Stomach (tissue), 9 donors: ENCODE measurements around the gene CBX4. TPM values are rescaled to one million over a fixed set of nuclear protein-coding genes. Genes with fewer than 3 reads are reported as not detected.

Source experiments
- DNase-seq, 2 donors: peaks; one replicate each; pipeline versions ENCODE4 v3.0.0 to v3.0.0-alpha.2; 2013 to 2019
- H3K27ac ChIP-seq, 5 donors: fragments of 200-600 bp in 4 of 5; sonication (generic) in 4 of 5; one replicate each; pipeline ENCODE4 v1.5.1; 2013 to 2019; ENCODE audit warnings: mild to moderate bottlenecking in 1 of 5, moderate library complexity in 1 of 5
- H3K27me3 ChIP-seq, 3 donors: fragments of 200-600 bp; sonication (generic); one replicate each; pipeline ENCODE4 v1.5.1; 2017 to 2019; ENCODE audit warnings: mixed run types in 1 of 3
- H3K36me3 ChIP-seq, 4 donors: fragments of 200-600 bp; sonication (generic); 1 replicate in 3 of 4; 2 replicates in 1 of 4; pipeline ENCODE4 v1.5.1; 2016 to 2019
- H3K4me1 ChIP-seq, 4 donors: fragments of 200-600 bp; sonication (generic); one replicate each; pipeline ENCODE4 v1.5.1; 2016 to 2019
- H3K4me3 ChIP-seq, 4 donors: fragments of 200-600 bp; sonication (generic) in 3 of 4; one replicate each; pipeline ENCODE4 v1.5.1; 2016 to 2019; ENCODE audit warnings: mild to moderate bottlenecking in 1 of 4
- H3K9me3 ChIP-seq, 4 donors: fragments of 200-600 bp; sonication (generic); one replicate each; pipeline ENCODE4 v1.5.1; 2016 to 2019
- EP300 ChIP-seq: sonication (generic); formaldehyde crosslinking; IDR thresholded peaks from one replicate; pipeline ENCODE4 v1.6.1; 2017; ENCODE audit warnings: antibody characterized with exemption
- POLR2A ChIP-seq, 4 donors: fragments of 450-650 bp; IDR thresholded peaks; one replicate each; pipeline ENCODE4 v1.6.1; 2016; ENCODE audit warnings: antibody characterized with exemption in 4 of 4, control low read depth in 2 of 4, mild to moderate bottlenecking in 1 of 4, moderate library complexity in 1 of 4
- POLR2AphosphoS5 ChIP-seq, 3 donors: sonication (generic); formaldehyde crosslinking; IDR thresholded peaks; one replicate each; pipeline ENCODE4 v1.6.1; 2016; ENCODE audit warnings: antibody characterized with exemption in 3 of 3
- WGBS, 5 donors: extraction: QIAGEN DNeasy Blood & Tissue Kit in 3 of 5; methylation state at CpG; one replicate each; pipeline versions ENCODE4 v1.1.5 to v1.1.7; 2013 to 2018; 5-methylcytosine and 5-hydroxymethylcytosine counted together
- intact Hi-C: fragments of 100-400 bp; cut with DNase I; formaldehyde crosslinking; loops from one replicate; pipeline ENCODE4 v1.15.1; 2023; ENCODE audit warnings: low total_unique reads
- polyA plus RNA-seq, 3 donors: library from polyadenylated mRNA; stranded (reverse); fragments of 200-250 nt; gene quantifications; one replicate each; pipeline ENCODE4 v1.2.3, GENCODE V29; 2013
- total RNA-seq, 5 donors: library from RNA; depleted of rRNA; stranded (reverse); fragments of >200 nt; gene quantifications; one replicate each; pipeline versions ENCODE4 v1.1.0 to v1.2.3, GENCODE V29; 2014 to 2016
- TF ChIP-seq, protein P1 (sequence below), 7 experiments: fragments of 450-650 bp in 4 of 7; fragments of 200-600 bp in 3 of 7; sonication (generic) in 3 of 7; IDR thresholded peaks; one replicate each; pipeline ENCODE4 v1.5.1; 2016 to 2019; ENCODE audit warnings: antibody characterized with exemption in 7 of 7, control low read depth in 2 of 7, mild to moderate bottlenecking in 1 of 7
- donor health status: healthy with polysubstance abuse.
- donor health status: Bipolar disorder and iron deficiency.
- donor health status: healthy.

Gene CBX4
- total and polyA plus RNA-seq, 8 donors, result 1.8 to 10.6 (median 8.3) TPM

- 5 to 10% (median 7%) methylated on average over 42 to 68 of the region's 68 CpGs for WGBS, 5 donors
- intact Hi-C loops, result no loop called here
- peaks cover 28 to 54% (median 42%) of the 10 kb centered on the region in 4 donors for H3K4me1 ChIP-seq
- TF ChIP-seq POLR2A (IDR thresholded peaks at IDR 0.05) (no peak), EP300 (no peak), POLR2AphosphoS5 (IDR thresholded peaks at IDR 0.05) (no peak)
- TF ChIP-seq, protein P1, sequence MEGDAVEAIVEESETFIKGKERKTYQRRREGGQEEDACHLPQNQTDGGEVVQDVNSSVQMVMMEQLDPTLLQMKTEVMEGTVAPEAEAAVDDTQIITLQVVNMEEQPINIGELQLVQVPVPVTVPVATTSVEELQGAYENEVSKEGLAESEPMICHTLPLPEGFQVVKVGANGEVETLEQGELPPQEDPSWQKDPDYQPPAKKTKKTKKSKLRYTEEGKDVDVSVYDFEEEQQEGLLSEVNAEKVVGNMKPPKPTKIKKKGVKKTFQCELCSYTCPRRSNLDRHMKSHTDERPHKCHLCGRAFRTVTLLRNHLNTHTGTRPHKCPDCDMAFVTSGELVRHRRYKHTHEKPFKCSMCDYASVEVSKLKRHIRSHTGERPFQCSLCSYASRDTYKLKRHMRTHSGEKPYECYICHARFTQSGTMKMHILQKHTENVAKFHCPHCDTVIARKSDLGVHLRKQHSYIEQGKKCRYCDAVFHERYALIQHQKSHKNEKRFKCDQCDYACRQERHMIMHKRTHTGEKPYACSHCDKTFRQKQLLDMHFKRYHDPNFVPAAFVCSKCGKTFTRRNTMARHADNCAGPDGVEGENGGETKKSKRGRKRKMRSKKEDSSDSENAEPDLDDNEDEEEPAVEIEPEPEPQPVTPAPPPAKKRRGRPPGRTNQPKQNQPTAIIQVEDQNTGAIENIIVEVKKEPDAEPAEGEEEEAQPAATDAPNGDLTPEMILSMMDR (IDR thresholded peaks at IDR 0.05), result no peak
- H3K4me3 ChIP-seq, result peak overlapping the region in 1 of 4 donors; percentile 10
- DNase-seq, result peak in 1 of 2 donors; percentile 73
- H3K9me3 ChIP-seq, result no peaks in the 10 kb centered on the region
- H3K27me3 ChIP-seq, result peaks cover 34 to 93% (median 51%) of the 10 kb centered on the region in 3 donors
- H3K36me3 ChIP-seq, result peaks cover 0 to 9% (median 6%) of the 10 kb centered on the region in 4 donors
- H3K27ac ChIP-seq, result no peak overlapping the region
Measured at GRCh38 chr17:79790805-79791734, 48.2 kb downstream of the CBX4 start.

GRCh38 chr17:79789943-79790804 lies 49.1 kb downstream of the CBX4 start:
- Histone ChIP-seq H3K9me3 (no peaks in the 10 kb centered on the region), H3K27me3 (peaks cover 34 to 100% (median 60%) of the 10 kb centered on the region in 3 donors), H3K36me3 (peaks cover 0 to 7% (median 5%) of the 10 kb centered on the region in 4 donors), H3K4me1 (peaks cover 25 to 49% (median 39%) of the 10 kb centered on the region in 4 donors), H3K27ac (no peak overlapping the region), H3K4me3 (peak overlapping the region in 2 of 4 donors; percentile 0 to 33)
- DNase-seq, result peak in 1 of 2 donors; percentile 82
- 6 to 10% (median 8%) methylated on average over 37 to 74 of the region's 74 CpGs for WGBS, 5 donors
- TF ChIP-seq EP300, result no peak
- no peak for TF ChIP-seq POLR2A (IDR thresholded peaks at IDR 0.05)
- TF ChIP-seq, protein P1 (IDR thresholded peaks at IDR 0.05), result peak in 5 of 7 experiments; percentile 28 to 79 (median 59)
- intact Hi-C loops, result no loop called here

GRCh38 chr17:79788989-79789942 lies 50.0 kb downstream of the CBX4 start:
- DNase-seq, result peak in 1 of 2 donors; percentile 52
- WGBS, 5 donors, result 26 to 37% (median 29%) methylated on average over 35 to 52 of the region's 52 CpGs
- no peaks in the 10 kb centered on the region for H3K9me3 ChIP-seq
- H3K36me3 ChIP-seq, result no peaks in the 10 kb centered on the region
- no peak overlapping the region for H3K27ac ChIP-seq
- intact Hi-C loops, result no loop called here
- TF ChIP-seq POLR2A (IDR thresholded peaks at IDR 0.05) (no peak), POLR2AphosphoS5 (IDR thresholded peaks at IDR 0.05) (no peak), EP300 (no peak)
- TF ChIP-seq, protein P1 (IDR thresholded peaks at IDR 0.05), result no peak
- H3K27me3 ChIP-seq, result peaks cover 34 to 100% (median 60%) of the 10 kb centered on the region in 3 donors
- peaks cover 25 to 48% (median 39%) of the 10 kb centered on the region in 4 donors for H3K4me1 ChIP-seq
- peak overlapping the region in 2 of 4 donors; percentile 0 to 33 for H3K4me3 ChIP-seq
